ENCODE data around the gene SPOCK3.

Gene SPOCK3

DNA sequence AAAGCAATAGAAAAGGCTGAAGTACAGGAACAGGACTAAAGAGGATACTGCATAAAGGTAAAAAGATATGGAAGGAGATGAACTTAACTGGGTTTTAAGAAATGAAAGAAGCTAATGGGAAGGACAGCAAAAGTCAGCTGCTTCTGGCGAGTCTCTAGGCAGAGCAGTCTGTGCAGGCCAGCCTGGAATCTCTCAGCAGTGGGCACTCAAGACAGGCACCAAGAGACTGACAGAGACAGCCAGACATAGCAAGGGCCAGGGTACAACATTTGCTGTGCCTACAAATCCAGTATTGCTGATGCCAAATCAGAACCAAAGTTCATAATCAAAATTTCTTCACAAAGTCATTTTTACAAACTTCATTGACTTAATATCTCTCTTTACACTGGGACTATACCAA, 62.4 kb downstream of the SPOCK3 start:
- DNase-seq: no peak

DNA sequence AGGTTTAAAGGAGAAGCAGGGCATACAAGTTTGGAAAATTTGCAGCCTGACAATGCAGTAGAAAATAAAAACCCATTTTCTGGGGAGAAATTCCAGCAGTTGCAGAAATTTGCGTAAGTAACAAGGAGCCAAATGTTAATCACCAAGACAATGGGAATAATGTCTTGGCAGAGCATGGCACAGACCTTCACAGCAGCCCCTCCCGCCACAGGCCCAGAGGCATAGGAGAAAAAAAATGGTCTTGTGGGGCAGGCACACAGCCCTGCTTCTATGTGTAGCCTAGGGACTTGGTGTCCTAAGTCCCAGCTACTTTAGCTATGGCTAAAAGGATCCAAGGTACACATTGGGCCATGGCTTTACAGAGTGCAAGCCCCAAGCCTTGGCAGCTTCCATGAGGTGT, 65.7 kb downstream of the SPOCK3 start:
- no peak for DNase-seq

DNA sequence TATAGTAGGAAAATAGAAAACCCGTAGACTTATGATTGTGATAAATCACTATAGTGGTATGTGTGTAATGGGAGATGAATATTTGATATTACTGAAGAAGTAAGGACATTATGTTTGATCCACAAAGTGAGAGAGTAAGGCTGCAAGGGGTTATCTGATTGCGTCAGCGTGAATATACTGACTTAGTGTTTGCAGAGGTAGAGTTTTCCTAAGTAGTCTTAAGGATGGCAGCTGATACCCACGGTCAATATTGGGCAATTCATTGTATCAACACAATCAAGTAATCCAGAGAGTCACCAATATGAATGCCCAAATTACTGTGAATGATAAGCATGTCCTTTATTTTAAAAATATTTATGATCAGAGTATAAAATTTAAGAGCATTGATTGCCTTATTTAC, 83.7 kb downstream of the SPOCK3 start:
- no peak for DNase-seq

DNA sequence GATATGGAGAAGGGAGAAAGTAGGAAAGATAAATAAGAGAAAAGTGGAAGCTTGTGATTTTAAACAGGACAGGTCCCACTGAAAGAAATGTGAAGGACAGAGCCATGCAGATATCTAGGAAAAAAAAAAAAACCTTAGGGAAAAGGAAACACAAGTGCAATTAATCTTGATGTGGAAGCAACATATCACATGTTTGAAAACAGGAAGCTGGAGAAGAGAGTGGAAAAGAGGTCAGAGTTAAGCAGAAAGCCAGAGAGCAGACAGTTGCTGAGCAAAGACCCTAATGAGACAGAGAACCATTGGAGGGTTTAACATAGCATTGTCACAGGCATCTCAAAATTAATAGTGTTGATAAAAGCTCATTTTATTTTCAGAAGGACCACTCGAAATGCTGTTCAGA, 89.7 kb downstream of the SPOCK3 start:
- DNase-seq: no peak

DNA sequence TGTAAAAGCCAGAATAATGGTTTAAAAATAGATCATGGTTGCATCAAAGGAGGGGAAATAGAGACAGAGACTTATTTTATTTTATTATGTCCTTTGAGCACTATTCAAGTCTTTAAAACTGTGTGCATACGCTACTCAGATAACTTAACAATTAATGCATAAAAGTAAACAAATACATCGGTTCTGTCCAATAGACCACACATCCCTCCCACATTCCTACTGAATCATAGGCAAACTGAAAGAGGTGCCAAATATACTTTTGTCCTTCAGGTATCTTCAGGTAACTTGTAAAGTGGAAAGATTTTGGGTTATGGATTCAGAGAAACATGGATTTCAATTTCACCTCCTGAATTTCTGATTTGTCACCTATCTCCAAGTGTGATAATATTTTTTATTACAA, 91.3 kb downstream of the SPOCK3 start:
- DNase-seq: no peak

DNA sequence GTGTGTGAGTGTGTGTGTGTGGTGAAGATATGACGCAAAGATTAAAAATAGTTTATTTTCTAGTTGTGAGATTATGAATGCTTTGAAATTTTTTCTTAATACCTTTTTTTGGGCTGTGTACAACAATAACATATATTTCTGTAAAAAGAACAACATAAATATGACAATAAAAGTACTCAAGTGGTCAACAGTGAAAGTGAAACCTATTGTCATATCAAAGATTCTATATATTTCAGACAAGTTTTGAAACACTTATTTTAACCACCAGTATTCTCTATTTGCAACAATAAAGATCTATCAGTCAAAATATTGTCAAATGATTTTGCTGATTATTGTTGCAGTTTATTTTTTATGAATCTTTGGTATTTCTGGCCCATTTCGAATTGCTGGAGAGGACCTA, 98.0 kb downstream of the SPOCK3 start:
- no peak for DNase-seq

DNA sequence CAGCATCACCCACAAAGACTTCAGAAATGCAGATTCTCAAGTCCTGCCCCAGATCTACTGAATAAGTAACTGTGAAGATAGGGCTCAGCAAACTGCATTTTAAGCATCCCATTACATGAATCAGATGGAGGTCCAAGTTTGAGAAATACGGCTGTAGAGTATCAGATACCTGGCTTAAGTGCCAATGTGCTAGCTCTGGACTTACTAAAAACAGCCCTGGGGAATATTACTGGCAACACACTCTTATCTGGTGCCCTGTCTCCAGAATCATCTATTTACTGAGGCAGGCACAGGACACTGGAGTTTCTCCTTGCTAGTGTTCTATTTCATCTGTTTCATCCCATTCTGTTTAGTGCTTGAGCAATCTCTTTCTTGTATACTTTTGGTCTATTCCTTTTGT, 105.1 kb downstream of the SPOCK3 start:
- no peak for DNase-seq

DNA sequence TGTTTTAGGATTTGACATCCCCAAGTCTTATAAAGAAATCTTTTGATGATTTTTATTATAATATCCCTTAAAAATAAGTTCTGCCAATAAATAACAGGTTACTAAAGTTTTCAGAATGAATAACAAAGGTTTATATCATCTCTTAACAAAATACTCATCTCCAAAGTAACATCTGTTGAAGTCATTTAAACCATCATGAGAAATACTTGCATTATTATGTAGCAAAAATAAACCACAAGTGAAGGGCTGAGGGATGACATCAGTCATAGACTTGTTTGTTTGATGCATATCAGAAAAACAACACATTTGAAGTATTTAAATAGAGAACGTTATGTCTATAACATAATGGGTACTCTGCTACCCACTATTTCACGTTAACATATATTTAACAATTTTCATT, 114.9 kb downstream of the SPOCK3 start:
- DNase-seq: no peak

DNA sequence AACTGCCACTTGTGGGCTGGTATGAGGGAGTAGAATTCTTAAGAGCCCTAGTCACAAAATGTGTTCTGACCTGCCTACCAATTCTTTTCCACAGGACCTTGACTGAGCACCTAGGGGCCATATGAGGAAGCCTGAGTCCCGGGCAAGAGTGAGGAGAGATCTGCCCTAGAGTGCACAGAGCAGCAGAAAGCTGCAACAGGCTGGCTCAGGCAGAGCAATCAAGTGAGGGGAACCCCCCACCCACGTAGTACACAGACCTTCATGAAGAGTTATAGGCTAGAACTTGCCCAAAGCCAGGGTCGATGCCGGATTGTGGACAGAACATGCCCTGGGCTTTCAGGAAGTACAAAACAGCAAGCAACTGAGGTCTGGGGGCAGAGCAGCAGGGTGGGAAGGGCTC, 117.0 kb downstream of the SPOCK3 start:
- DNase-seq: no peak

DNA sequence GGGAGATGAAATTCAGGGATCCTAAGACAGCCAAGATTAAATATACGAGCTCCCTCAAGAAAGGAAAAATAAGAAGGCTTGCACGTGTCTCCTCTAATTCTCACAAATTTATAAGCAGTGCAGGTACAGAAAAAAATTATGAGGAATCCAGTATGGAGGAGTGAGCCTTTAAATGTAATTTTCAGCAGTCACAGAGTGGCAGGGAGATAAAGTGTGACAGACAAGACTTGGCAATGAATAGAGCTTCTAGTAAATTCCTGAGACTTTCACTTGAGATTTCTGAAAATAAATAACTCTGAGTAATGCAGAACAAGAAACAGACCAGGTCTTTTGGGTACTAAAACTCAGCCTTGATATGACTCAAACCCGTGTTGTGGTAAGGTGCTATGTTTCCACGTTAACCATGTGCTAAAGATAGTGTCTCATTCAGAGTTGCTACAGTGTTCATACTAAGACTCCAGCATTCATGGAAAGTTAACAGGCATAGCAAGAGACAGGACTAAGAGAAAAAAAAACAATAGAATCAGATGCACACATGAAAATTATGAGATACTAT, 119.8 kb downstream of the SPOCK3 start:
- no peak for DNase-seq

DNA sequence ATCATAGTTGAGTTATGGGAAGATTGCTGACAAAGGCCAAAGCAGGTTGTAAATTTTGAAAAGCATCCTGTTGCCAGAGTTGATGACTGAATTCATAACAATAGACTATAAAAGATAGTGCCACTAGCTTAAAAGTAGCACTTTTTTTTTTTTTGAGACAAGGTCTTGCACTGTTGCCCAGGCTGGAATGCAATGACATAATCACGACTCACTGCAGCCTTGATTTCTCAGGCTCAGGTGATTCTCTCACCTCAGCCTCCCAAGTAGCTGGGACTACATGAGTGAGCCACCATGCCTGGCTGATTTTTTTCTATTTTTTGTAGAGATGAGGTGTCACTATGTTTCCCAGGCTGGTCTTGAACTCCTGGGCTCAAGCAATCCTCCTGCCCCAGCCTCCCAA, 122.7 kb downstream of the SPOCK3 start:
- DNase-seq: no peak

GRCh38 chr4:167111092-167111491, 123.2 kb downstream of the SPOCK3 start:
- no peak for DNase-seq

DNA sequence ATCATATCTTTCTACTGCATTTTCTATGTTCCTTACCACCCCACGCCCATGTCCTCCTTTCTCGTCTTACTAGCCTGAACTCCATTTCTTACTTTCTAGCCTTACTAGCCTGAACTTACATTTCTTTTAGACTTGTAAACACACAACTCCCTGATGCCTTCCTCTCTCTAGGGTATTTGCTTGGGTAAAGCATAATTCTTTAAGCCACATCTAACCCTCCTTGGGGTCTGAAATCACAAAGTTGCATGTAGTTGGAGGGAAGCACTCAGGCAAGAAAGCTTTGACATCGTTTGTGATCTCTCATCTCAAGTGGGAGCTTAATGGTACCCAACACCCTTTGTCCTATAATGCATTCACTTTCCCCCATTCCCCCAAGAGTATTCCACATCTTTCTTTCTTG, 124.4 kb downstream of the SPOCK3 start:
- no peak for DNase-seq

DNA sequence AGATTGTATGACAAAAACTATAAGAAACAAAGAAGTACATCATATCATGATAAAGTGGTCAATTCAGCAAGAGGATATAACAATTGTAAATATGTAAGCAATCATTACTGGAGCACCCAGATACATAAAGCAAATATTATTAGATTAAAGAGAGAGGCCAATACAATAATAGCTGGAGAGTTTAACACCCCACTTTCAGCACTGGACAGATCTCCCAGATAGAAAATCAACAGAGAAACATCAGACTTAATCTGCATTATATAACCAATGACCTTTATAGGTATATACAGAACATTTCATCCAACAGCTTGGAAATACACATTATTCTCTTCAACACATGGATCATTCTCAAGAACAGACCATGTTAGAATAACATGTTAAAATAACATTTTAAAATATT, 128.4 kb downstream of the SPOCK3 start:
- DNase-seq: no peak

GRCh38 chr4:167102475-167102874, 131.8 kb downstream of the SPOCK3 start:
- DNase-seq: no peak

DNA sequence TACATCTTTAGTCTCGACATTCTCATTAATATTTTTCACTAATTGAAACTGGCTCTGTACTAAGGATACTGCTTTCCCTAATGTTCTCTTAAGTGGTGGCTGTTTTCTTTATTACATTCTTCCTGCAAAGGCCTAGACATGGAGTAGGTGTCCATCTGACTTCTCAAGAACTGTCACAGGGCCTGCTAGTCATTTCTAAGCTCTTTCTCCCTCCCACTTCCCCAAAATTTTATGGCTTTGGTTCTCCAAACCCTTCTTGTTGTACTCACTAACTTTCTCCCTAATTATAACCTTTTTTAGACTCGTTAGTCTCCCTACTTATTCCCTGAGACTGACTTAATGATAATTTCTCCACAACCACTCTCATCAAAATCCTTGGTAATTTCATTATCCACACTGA, 133.3 kb downstream of the SPOCK3 start:
- no peak for DNase-seq

DNA sequence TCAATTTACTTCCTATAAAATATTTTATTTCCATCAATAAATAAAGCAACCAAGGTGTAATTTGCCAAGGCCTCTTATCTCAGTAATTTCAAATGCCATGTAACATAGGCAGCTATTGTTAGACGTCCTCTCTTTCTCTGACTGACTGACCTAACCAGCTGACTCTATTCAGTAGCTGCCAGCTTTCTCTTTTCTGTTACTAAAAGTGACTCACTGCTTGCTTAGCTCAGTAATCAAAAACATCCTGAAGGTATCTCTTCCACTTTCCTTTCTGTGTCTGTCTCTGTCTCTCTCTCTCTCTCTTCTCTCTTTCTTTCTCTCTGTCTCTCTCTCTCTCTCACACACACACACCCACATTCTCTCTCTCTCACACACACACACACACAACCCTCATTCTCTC, 134.2 kb downstream of the SPOCK3 start:
- no peak for DNase-seq

- DNase-seq: no peak
Measured at GRCh38 chr4:167088115-167088514, 146.2 kb downstream of the SPOCK3 start.

DNA sequence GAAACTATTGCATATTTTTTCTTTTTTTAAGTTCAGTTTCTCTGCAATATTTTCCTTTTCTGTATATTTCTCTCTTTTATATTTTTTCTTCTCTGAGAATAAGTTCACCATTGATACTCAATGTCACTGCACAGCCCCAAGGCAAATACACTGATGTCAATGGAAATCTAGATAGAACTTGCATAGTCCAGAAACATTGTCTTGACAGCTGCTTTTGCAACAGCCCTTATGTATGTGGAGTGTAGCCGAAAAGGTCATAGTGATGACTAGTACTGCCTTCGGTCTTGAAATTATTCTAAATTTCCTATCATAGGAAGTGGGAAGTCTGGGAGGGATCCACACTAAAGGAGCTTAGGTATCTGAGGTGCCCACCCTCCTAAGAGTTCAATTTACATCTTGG, 150.0 kb downstream of the SPOCK3 start:
- no peak for DNase-seq

DNA sequence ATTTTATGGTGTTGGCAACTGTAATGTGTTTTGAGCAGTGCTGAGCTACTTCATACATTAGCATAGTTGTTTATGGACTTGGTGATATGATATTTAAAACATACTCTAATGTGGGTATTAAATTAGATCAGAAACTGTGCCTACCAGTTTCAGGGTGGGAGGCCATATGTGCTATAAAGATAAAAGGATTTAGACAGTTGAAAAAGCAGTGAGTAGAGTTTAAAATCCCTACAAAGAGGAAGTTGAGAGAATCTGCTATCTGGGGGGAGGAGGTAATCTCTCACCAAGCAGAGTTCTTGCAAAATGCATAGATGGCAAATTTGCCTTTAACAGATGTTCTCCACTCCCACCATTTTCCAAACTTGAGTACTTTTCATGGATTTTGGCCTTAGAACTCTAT, 154.5 kb downstream of the SPOCK3 start:
- DNase-seq: no peak

DNA sequence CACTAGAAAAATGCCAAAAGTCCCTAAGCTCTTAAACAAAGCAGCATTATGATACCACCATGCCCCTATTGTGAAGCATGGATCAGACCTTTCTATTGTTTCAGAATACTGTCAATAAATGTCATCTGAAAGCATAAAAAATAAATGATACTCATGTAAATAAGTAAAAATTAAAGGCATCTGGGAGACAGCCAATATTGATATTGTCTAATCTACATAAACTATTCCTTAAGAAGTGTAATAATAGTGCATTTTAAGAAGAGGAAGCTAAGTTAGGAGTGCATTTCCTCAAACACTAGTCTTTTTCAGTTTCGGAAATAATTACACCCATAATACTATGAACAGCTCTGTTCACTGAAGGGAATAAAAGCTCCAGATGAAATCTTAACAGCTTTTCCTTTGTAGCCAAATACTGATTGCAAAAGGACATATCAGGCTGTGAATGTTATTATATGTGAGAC, 181.6 kb downstream of the SPOCK3 start:
- no peak for DNase-seq

GRCh38 chr4:167049257-167049656, 185.0 kb downstream of the SPOCK3 start:
- DNase-seq: no peak

- no peak for DNase-seq
Measured at GRCh38 chr4:167041524-167041923, 192.8 kb downstream of the SPOCK3 start.

GRCh38 chr4:167035390-167035789, 198.9 kb downstream of the SPOCK3 start:
- no peak for DNase-seq

- DNase-seq: no peak
Measured at GRCh38 chr4:167034983-167035382, 199.3 kb downstream of the SPOCK3 start.

DNA sequence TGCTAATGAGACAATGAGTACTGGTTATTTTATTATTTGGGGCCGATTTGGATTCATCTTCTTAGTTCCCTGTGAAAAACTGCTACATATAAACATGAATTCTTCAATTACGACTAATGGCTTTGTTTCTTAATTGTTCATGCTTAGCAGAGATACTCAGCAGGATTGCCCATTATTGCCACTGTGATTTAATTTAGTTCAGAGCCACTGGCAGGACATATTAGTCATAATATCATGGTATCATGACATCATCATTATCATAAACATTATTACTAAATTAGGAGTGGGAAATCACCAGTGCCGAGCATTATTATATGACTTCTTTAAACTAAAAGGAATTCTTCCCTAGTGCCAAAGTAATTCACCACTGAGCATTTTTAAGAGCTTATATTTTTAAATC, 201.4 kb downstream of the SPOCK3 start:
- no peak for DNase-seq

All from stimulated activated CD4-positive, alpha-beta T cell treated with anti-CD3 and anti-CD28 coated beads, Interleukin-4, amount 100 ng/mL, for 24 hours (primary cell).